ENCODE data around the gene RFX4.
"Not testable (repeated sequence)": the region's sequence is repeated elsewhere in the genome, so short reads cannot be mapped to it uniquely, and the experiment has no call there.

The RFX4 gene

GRCh38 chr12:106647793-106648514, 65.2 kb downstream of the RFX4 start:
- DNase-seq = no peak

- no peak for DNase-seq
Observed at GRCh38 chr12:106648736-106649135, 65.9 kb downstream of the RFX4 start.

- no peak for DNase-seq
Observed at GRCh38 chr12:106651552-106651951, 68.7 kb downstream of the RFX4 start.

GRCh38 chr12:106652510-106653015, 69.8 kb downstream of the RFX4 start:
- DNase-seq = no peak

GRCh38 chr12:106655577-106655976, 72.8 kb downstream of the RFX4 start:
- DNase-seq = no peak

- DNase-seq = no peak
Observed at GRCh38 chr12:106657488-106657887, 74.7 kb downstream of the RFX4 start.

GRCh38 chr12:106663385-106663784, 80.6 kb downstream of the RFX4 start:
- no peak for DNase-seq

GRCh38 chr12:106669216-106669615, 86.4 kb downstream of the RFX4 start:
- no peak for DNase-seq

GRCh38 chr12:106670131-106670530, 87.3 kb downstream of the RFX4 start:
- no peak for DNase-seq

- DNase-seq = no peak
Observed at GRCh38 chr12:106671840-106672239, 89.0 kb downstream of the RFX4 start.

GRCh38 chr12:106672314-106673025, 89.7 kb downstream of the RFX4 start:
- no peak for DNase-seq

GRCh38 chr12:106673141-106673540, 90.3 kb downstream of the RFX4 start:
- DNase-seq = no peak

- no peak for DNase-seq
Observed at GRCh38 chr12:106675651-106676435, 93.0 kb downstream of the RFX4 start.

- no peak for DNase-seq
Observed at GRCh38 chr12:106679574-106679973, 96.8 kb downstream of the RFX4 start.

GRCh38 chr12:106680280-106680679, 97.5 kb downstream of the RFX4 start:
- no peak for DNase-seq

GRCh38 chr12:106681210-106681609, 98.4 kb downstream of the RFX4 start:
- no peak for DNase-seq

- no peak for DNase-seq
Observed at GRCh38 chr12:106682594-106683234, 99.9 kb downstream of the RFX4 start.

- no peak for DNase-seq
Observed at GRCh38 chr12:106684497-106684896, 101.7 kb downstream of the RFX4 start.

GRCh38 chr12:106685381-106685780, 102.6 kb downstream of the RFX4 start:
- DNase-seq = no peak

- no peak for DNase-seq
Observed at GRCh38 chr12:106687672-106688071, 104.9 kb downstream of the RFX4 start.

- no peak for DNase-seq
Observed at GRCh38 chr12:106690569-106691305, 107.9 kb downstream of the RFX4 start.

- DNase-seq = not testable (repeated sequence)
Observed at GRCh38 chr12:106692033-106692432, 109.2 kb downstream of the RFX4 start.
